GM23338 (cell line): ENCODE data around the gene PSMD2. TPM values are rescaled to one million over a fixed set of nuclear protein-coding genes. Genes with fewer than 3 reads are reported as not detected.

Source experiments
- ATAC-seq: fragments of 200-7000 bp; cut with Tn5 transposase; 3 replicates; pipeline ENCODE4 v1.9.1; 2020
- DNase-seq: peaks from one replicate; pipeline ENCODE4 v3.0.0-alpha.2; 2015; ENCODE audit warnings: low spot score
- H2AFZ ChIP-seq: fragments of 200-600 bp; sonication (generic); 2 replicates; pipeline ENCODE4 v1.8.0; 2016; ENCODE audit warnings: antibody characterized with exemption, mild to moderate bottlenecking, moderate library complexity
- H3F3A ChIP-seq: fragments of 200-600 bp; sonication (generic); replicated peaks from 2 replicates; pipeline ENCODE4 v1.8.0; 2017; ENCODE audit warnings: antibody characterized with exemption, mixed run types, low read depth
- H3K27ac ChIP-seq: fragments of 200-600 bp; sonication (generic); 2 replicates; pipeline ENCODE4 v1.6.1; 2016; ENCODE audit warnings: low read depth
- H3K27me3 ChIP-seq: fragments of 200-600 bp; sonication (generic); 2 replicates; pipeline ENCODE4 v1.8.0; 2016; ENCODE audit warnings: mild to moderate bottlenecking, mixed run types, moderate library complexity; ENCODE audit not compliant: insufficient read depth
- H3K36me3 ChIP-seq: fragments of 200-600 bp; sonication (generic); 2 replicates; pipeline ENCODE4 v1.8.0; 2016; ENCODE audit warnings: mild to moderate bottlenecking; ENCODE audit not compliant: insufficient read depth
- H3K4me1 ChIP-seq: fragments of 200-600 bp; sonication (generic); 2 replicates; pipeline ENCODE4 v1.8.0; 2016; ENCODE audit warnings: mild to moderate bottlenecking, moderate library complexity; ENCODE audit not compliant: insufficient read depth
- H3K4me2 ChIP-seq: fragments of 200-600 bp; sonication (generic); 2 replicates; pipeline ENCODE4 v1.7.1; 2017; ENCODE audit warnings: mixed run types
- H3K4me3 ChIP-seq: fragments of 200-600 bp; sonication (generic); 2 replicates; pipeline ENCODE4 v1.6.1; 2016; ENCODE audit warnings: mixed run types
- H3K79me2 ChIP-seq: fragments of 200-600 bp; sonication (generic); replicated peaks from 2 replicates; pipeline ENCODE4 v1.8.0; 2017; ENCODE audit warnings: mild to moderate bottlenecking; ENCODE audit not compliant: insufficient read depth
- H3K9me2 ChIP-seq: fragments of 200-600 bp; sonication (generic); 2 replicates; pipeline ENCODE4 v1.8.0; 2017; ENCODE audit not compliant: insufficient read depth
- H4K20me1 ChIP-seq: fragments of 200-600 bp; sonication (generic); replicated peaks from 2 replicates; pipeline ENCODE4 v1.8.0; 2017; ENCODE audit warnings: mild to moderate bottlenecking; ENCODE audit not compliant: insufficient read depth
- H3K27ac Mint-ChIP-seq: 2 replicates; pipeline ENCODE4 v1.8.0; 2020; ENCODE audit warnings: inconsistent platforms, mild to moderate bottlenecking, moderate library complexity, mixed read lengths
- H3K27me3 Mint-ChIP-seq: 3 replicates; pipeline ENCODE4 v1.8.0; 2022; ENCODE audit warnings: low read depth, mild to moderate bottlenecking, moderate library complexity, mixed read lengths, inconsistent platforms; ENCODE audit not compliant: insufficient read depth, poor library complexity
- H3K36me3 Mint-ChIP-seq: 3 replicates; pipeline ENCODE4 v1.8.0; 2021; ENCODE audit warnings: low read depth, mild to moderate bottlenecking, inconsistent platforms, moderate library complexity, mixed read lengths
- H3K4me1 Mint-ChIP-seq: 3 replicates; pipeline ENCODE4 v1.8.0; 2020; ENCODE audit warnings: mild to moderate bottlenecking, inconsistent platforms, mixed read lengths
- H3K4me3 Mint-ChIP-seq: 3 replicates; pipeline ENCODE4 v1.8.0; 2021; ENCODE audit warnings: moderate library complexity, mild to moderate bottlenecking, inconsistent platforms, mixed read lengths
- H3K9me3 Mint-ChIP-seq: 3 replicates; pipeline ENCODE4 v1.8.0; 2020; ENCODE audit warnings: moderate library complexity, mild to moderate bottlenecking, inconsistent platforms, mixed read lengths
- CREB1 ChIP-seq: fragments of 250-450 bp; sonication (Bioruptor Pico); IDR thresholded peaks from 2 replicates; pipeline ENCODE4 v1.5.0; 2020; ENCODE audit warnings: low read depth, mild to moderate bottlenecking, moderate library complexity
- ETS1 ChIP-seq: IDR thresholded peaks from 2 replicates; pipeline ENCODE4 v1.6.1; 2016; ENCODE audit warnings: antibody characterized with exemption
- EZH2 ChIP-seq: fragments of 200-600 bp; sonication (generic); IDR thresholded peaks from one replicate; pipeline ENCODE4 v1.8.0; 2017; ENCODE audit warnings: antibody characterized with exemption, mild to moderate bottlenecking, low read depth; ENCODE audit not compliant: unreplicated experiment
- EZH2phosphoT487 ChIP-seq: fragments of 200-600 bp; sonication (generic); IDR thresholded peaks from one replicate; pipeline ENCODE4 v1.8.1; 2018; ENCODE audit warnings: antibody characterized with exemption; ENCODE audit not compliant: unreplicated experiment
- JUNB ChIP-seq: IDR thresholded peaks from one replicate; pipeline ENCODE4 v1.6.1; 2016; ENCODE audit warnings: antibody characterized with exemption; ENCODE audit not compliant: unreplicated experiment
- NANOG ChIP-seq: IDR thresholded peaks from 2 replicates; pipeline ENCODE4 v1.6.1; 2016; ENCODE audit warnings: antibody characterized with exemption, borderline replicate concordance
- POLR2AphosphoS5 ChIP-seq: IDR thresholded peaks from 2 replicates; pipeline ENCODE4 v1.6.1; 2016; ENCODE audit warnings: antibody characterized with exemption, low read depth
- REST ChIP-seq: IDR thresholded peaks from one replicate; pipeline ENCODE4 v1.6.1; 2018; ENCODE audit warnings: antibody characterized with exemption; ENCODE audit not compliant: unreplicated experiment
- STAT1 ChIP-seq: IDR thresholded peaks from one replicate; pipeline ENCODE4 v1.6.1; 2016; ENCODE audit warnings: antibody characterized with exemption; ENCODE audit not compliant: unreplicated experiment
- ZNF331 ChIP-seq: fragments of 250-450 bp; sonication (Bioruptor Pico); IDR thresholded peaks from 2 replicates; pipeline ENCODE4 v1.5.0; 2020; ENCODE audit warnings: low read depth, mild to moderate bottlenecking, moderate library complexity
- ZNF462 ChIP-seq: fragments of 250-450 bp; sonication (Bioruptor Pico); IDR thresholded peaks from 2 replicates; pipeline ENCODE4 v1.5.0; 2020; ENCODE audit warnings: mild to moderate bottlenecking, moderate library complexity
- polyA plus RNA-seq: library from polyadenylated mRNA; unstranded; fragments of >200 nt; fragmentation: Nextera tagmentation; extraction: Ambion mirVana; gene quantifications from 2 replicates; pipeline ENCODE4 v1.2.1, GENCODE V29; 2016
- total RNA-seq: library from RNA; depleted of rRNA; stranded (reverse); fragments of >200 nt; shearing (Covaris generic); gene quantifications from 2 replicates; pipeline ENCODE4 v1.2.3, GENCODE V29; 2014
- TF ChIP-seq, protein P1 (sequence below), 2 experiments: fragments of 200-600 bp in 1 of 2; sonication (generic) in 1 of 2; conservative IDR thresholded peaks; 2 replicates each; pipeline versions ENCODE4 v1.5.1 to v1.6.1; 2016 to 2017; ENCODE audit warnings: antibody characterized with exemption in 2 of 2, low read depth in 2 of 2, mild to moderate bottlenecking in 2 of 2, moderate library complexity in 1 of 2

Gene PSMD2
- total and polyA plus RNA-seq, 2 experiments from 2014 or later, result 117 to 507 TPM

DNA sequence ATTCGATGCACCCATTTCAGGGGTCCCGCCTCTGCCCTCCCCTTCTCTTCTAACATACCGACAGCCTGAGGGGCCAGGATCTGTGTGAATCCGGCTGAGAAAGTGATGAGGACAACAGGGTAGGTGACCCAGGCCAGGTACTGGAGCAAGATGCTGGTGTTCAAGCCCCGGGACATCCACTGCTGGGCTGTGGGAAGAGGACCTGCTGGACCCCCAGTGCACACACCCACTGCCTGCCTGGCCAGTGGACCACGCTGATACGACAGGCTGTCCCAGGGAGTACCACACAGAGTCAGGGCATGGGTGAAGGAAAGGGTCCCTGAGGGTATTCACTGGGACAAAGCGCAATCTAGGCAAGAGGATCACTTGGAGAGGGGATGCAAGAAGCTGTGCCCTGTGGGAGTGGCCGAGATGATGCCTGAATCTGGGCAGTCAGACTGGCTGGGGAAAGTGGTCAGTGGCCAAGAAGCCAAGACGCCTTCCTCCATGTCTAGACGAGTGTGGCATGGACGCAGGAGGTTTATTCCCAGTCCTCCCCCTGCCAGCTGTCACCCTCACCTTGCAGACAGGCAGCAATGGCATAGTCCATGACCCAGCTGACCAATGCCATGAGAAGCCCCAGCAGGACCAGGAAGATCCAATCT, 59.2 kb downstream of the PSMD2 start:
- TF ChIP-seq CREB1 (no peak), ZNF331 (CRISPR knock-in tag) (no peak), REST (no peak), ZNF462 (CRISPR knock-in tag) (no peak), JUNB (no peak), EZH2 (no peak), POLR2AphosphoS5 (no peak), NANOG (no peak), STAT1 (no peak), EZH2phosphoT487 (no peak), ETS1 (no peak)
- TF ChIP-seq, protein P1, sequence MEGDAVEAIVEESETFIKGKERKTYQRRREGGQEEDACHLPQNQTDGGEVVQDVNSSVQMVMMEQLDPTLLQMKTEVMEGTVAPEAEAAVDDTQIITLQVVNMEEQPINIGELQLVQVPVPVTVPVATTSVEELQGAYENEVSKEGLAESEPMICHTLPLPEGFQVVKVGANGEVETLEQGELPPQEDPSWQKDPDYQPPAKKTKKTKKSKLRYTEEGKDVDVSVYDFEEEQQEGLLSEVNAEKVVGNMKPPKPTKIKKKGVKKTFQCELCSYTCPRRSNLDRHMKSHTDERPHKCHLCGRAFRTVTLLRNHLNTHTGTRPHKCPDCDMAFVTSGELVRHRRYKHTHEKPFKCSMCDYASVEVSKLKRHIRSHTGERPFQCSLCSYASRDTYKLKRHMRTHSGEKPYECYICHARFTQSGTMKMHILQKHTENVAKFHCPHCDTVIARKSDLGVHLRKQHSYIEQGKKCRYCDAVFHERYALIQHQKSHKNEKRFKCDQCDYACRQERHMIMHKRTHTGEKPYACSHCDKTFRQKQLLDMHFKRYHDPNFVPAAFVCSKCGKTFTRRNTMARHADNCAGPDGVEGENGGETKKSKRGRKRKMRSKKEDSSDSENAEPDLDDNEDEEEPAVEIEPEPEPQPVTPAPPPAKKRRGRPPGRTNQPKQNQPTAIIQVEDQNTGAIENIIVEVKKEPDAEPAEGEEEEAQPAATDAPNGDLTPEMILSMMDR (conservative IDR thresholded peaks at IDR 0.05; ENCODE audit: low read depth in 2 of 2), result no peak
- Histone ChIP-seq H3K4me2 (no peak overlapping the region), H3F3A (peaks cover 5% of the 10 kb centered on the region; the same call in 1 of the 2 replicates), H3K27ac (no peak overlapping the region), H3K4me1 (peaks cover 11% of the 10 kb centered on the region), H3K27me3 (peaks cover 14% of the 10 kb centered on the region), H4K20me1 (no peaks in the 10 kb centered on the region), H3K4me3 (no peak overlapping the region), H2AFZ (no peak overlapping the region), H3K36me3 (0 out of 2 replicates have a peak, but pooled peaks cover 3% of the 10 kb centered on the region), H3K9me2 (no peaks in the 10 kb centered on the region), H3K79me2 (no peaks in the 10 kb centered on the region)
- Mint-ChIP-seq H3K4me1 (peaks cover 18% of the 10 kb centered on the region), H3K27me3 (peaks cover 17% of the 10 kb centered on the region), H3K27ac (no peak overlapping the region), H3K4me3 (no peak overlapping the region), H3K36me3 (peaks cover 15% of the 10 kb centered on the region), H3K9me3 (peaks cover under 1% of the 10 kb centered on the region; the same call in 1 of the 3 replicates)
- ATAC-seq, result no peak
- no peak for DNase-seq
